HG03342 (cell line): ENCODE data around the gene TLNRD1.

Experiments
- ATAC-seq: cut with Tn5 transposase; IDR thresholded peaks from one replicate; pipeline ENCODE4 v1.9.1; 2021; ENCODE audit warnings: mild to moderate bottlenecking, moderate library complexity; ENCODE audit not compliant: unreplicated experiment

The TLNRD1 gene

DNA sequence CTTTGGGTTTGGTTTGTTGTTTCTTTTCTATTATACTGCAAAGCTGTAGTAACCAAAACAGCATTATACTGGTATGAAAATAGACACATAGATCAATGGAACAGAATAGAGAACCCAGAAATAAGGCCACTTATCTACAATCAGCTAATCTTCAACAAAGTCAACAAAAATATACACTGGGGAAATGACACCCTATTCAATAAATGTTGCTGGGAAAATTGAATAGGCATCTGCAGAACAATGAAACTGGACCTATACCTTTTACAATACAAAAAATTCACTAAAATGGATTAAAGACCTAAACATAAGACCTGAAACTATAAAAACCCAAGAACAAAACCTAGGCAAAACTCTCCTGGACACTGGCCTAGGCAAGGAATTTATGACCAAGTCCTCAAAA is 52.9 kb downstream of the TLNRD1 start:
- ATAC-seq, result no peak

DNA sequence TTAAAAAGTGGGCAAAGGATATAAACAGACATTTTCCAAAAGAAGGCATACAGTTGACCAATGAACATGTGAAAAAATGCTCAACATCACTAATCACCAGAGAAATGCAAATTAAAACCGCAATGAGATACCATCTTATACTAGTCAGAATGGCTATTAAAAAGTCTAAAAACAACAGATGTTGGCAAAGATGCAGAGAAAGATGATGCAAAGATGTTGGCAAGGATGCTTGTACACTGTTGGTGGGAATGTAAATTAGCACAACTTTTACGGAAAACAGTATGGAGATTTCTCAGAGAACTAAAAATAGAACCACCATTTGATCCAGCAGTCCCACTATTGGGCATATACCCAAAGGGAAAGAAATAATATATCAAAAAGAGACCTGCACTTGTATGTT is 53.5 kb downstream of the TLNRD1 start:
- ATAC-seq, result no peak
